MM.1S (cell line): Measurements from ENCODE around the gene IFT122.
"Not testable (repeated sequence)": the region's sequence is repeated elsewhere in the genome, so short reads cannot be mapped to it uniquely, and the experiment has no call there.

ENCODE experiments used
- DNase-seq: peaks from one replicate; pipeline ENCODE4 v3.0.0-alpha.2; 2015
- H2AFZ ChIP-seq: fragments of 300-600 bp; sonication (generic); 2 replicates; pipeline ENCODE4 v1.6.0; 2016; ENCODE audit warnings: antibody characterized with exemption, low read length
- H3F3A ChIP-seq: fragments of 300-600 bp; sonication (generic); 2 replicates; pipeline ENCODE4 v1.6.1; 2016; ENCODE audit warnings: mild to moderate bottlenecking, antibody characterized with exemption, low read length, moderate library complexity, mixed read lengths; ENCODE audit not compliant: insufficient read depth
- H3K27ac ChIP-seq: fragments of 300-600 bp; sonication (generic); 2 replicates; pipeline ENCODE4 v1.5.1; 2016; ENCODE audit warnings: mild to moderate bottlenecking, low read length
- H3K27me3 ChIP-seq: fragments of 300-600 bp; sonication (generic); replicated peaks from 2 replicates; pipeline ENCODE4 v1.6.0; 2016; ENCODE audit warnings: low read length; ENCODE audit not compliant: insufficient read depth
- H3K36me3 ChIP-seq: fragments of 300-600 bp; sonication (generic); replicated peaks from 2 replicates; pipeline ENCODE4 v1.6.1; 2016; ENCODE audit warnings: mild to moderate bottlenecking, low read length, mixed read lengths; ENCODE audit not compliant: insufficient read depth
- H3K4me1 ChIP-seq: fragments of 300-600 bp; sonication (generic); 2 replicates; pipeline ENCODE4 v1.6.1; 2016; ENCODE audit warnings: low read length, mixed read lengths
- H3K4me2 ChIP-seq: fragments of 300-600 bp; sonication (generic); 2 replicates; pipeline ENCODE4 v1.6.0; 2016; ENCODE audit warnings: low read depth, low read length
- H3K4me3 ChIP-seq: fragments of 300-600 bp; sonication (generic); 2 replicates; pipeline ENCODE4 v1.5.1; 2016; ENCODE audit warnings: low read length, mixed read lengths
- H3K79me2 ChIP-seq: fragments of 300-600 bp; sonication (generic); 2 replicates; pipeline ENCODE4 v1.6.1; 2016; ENCODE audit warnings: mixed run types, low read length, mixed read lengths
- H3K9ac ChIP-seq: fragments of 300-600 bp; sonication (generic); 2 replicates; pipeline ENCODE4 v1.6.1; 2016; ENCODE audit warnings: low read length, mixed read lengths
- H3K9me2 ChIP-seq: fragments of 300-600 bp; sonication (generic); replicated peaks from 2 replicates; pipeline ENCODE4 v1.6.1; 2016; ENCODE audit warnings: mild to moderate bottlenecking, low read length, mixed read lengths; ENCODE audit not compliant: insufficient read depth
- H3K9me3 ChIP-seq: fragments of 300-600 bp; sonication (generic); replicated peaks from 2 replicates; pipeline ENCODE4 v1.6.1; 2016; ENCODE audit warnings: mild to moderate bottlenecking, low read length, mixed read lengths; ENCODE audit not compliant: insufficient read depth
- H4K20me1 ChIP-seq: fragments of 300-600 bp; sonication (generic); 2 replicates; pipeline ENCODE4 v1.6.1; 2016; ENCODE audit warnings: mild to moderate bottlenecking, low read length, moderate library complexity, mixed read lengths; ENCODE audit not compliant: insufficient read depth
- CTCF ChIP-seq: fragments of 300-600 bp; sonication (generic); IDR thresholded peaks from 2 replicates; pipeline ENCODE4 v1.5.1; 2016; ENCODE audit warnings: antibody characterized with exemption, low read length, mixed read lengths
- EZH2 ChIP-seq: fragments of 300-600 bp; sonication (generic); optimal IDR thresholded peaks from 2 replicates; pipeline ENCODE3; 2017; ENCODE audit warnings: low read depth, mild to moderate bottlenecking, antibody characterized with exemption, low read length, mixed read lengths
- EZH2phosphoT487 ChIP-seq: fragments of 300-600 bp; sonication (generic); IDR thresholded peaks from 2 replicates; pipeline ENCODE4 v1.6.1; 2018; ENCODE audit warnings: antibody characterized with exemption, low read length

Gene IFT122

GRCh38 chr3:129412542-129413198, 27.4 kb upstream of the IFT122 start:
- Histone ChIP-seq H3F3A (no peaks in the 10 kb centered on the region), H3K9me3 (no peaks in the 10 kb centered on the region), H3K4me1 (no peaks in the 10 kb centered on the region), H3K4me3 (no peak overlapping the region), H3K27ac (no peak overlapping the region), H3K9me2 (no peaks in the 10 kb centered on the region), H3K36me3 (no peaks in the 10 kb centered on the region), H3K79me2 (no peaks in the 10 kb centered on the region), H3K4me2 (no peak overlapping the region), H3K27me3 (no peaks in the 10 kb centered on the region), H4K20me1 (no peaks in the 10 kb centered on the region), H3K9ac (no peak overlapping the region), H2AFZ (no peak overlapping the region)
- DNase-seq, result no peak
- TF ChIP-seq CTCF (no peak), EZH2phosphoT487 (no peak), EZH2 (no peak)

DNA sequence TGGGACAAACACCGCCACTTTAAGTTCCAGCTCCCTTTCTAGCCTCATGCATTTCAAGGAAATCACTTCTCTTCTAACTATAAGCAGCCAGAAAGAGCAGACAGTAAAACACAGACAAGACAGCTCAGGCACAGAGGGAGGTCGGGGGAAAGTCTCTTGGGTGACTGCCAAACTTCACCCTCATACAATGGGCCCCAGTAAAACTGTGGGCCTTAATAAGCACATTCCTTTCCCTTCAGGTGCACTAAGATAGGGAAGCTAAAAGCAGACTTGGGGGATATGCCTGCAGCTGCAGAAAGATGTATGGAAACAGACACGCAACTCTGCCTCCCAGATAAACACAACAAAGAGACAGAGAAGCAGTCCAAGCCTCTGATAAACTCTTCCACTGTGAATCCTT, 26.8 kb upstream of the IFT122 start:
- not testable (repeated sequence) for H3K27me3 ChIP-seq, H3K9me2 ChIP-seq, H2AFZ ChIP-seq, H3K9ac ChIP-seq, DNase-seq, H3K79me2 ChIP-seq, H3K27ac ChIP-seq, H3K4me1 ChIP-seq, H3K4me2 ChIP-seq, H3K4me3 ChIP-seq, H3F3A ChIP-seq, H3K9me3 ChIP-seq, H4K20me1 ChIP-seq, H3K36me3 ChIP-seq

DNA sequence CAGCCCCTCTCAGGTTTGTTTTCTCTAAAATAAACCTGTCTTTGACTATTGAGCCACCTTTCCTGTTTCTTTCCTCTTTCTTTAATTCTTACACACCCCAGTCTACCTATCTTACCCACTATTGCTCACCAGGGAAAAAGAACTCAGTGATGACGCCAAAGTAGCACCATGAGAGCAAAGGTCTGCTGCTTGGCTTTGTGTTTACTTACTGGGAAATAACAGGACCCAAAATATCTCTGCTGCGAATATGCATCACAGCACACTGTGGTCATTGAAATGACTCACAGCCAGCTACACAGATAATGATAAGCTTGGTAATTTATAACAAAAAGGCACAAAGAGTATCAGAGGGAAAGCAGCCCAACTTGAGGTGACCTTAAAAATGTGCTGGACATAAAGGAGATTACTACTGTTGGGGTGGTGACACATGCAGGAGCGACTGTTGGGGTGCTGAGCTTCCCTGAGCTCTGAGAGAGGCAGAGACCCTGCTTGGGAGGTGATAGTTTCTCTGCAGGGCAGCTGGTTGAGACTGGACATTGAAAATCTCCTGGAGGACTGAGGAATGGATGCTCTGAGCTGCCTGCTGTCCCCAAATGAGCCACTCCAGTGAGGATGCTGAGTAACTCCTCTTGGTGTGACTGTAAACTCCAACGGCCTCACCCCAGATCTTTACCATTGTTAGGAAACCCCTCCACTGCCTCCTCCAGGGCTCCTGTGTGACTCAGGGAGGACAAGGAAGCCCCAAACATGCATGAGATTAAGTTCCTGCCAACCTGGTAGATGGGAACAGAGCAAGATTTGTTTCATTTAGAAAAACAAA, 26.1 kb upstream of the IFT122 start:
- Histone ChIP-seq H3K4me2 (no peak overlapping the region), H3K79me2 (no peaks in the 10 kb centered on the region), H3K27ac (no peak overlapping the region), H2AFZ (no peak overlapping the region), H3K4me3 (no peak overlapping the region), H4K20me1 (no peaks in the 10 kb centered on the region), H3K9me2 (no peaks in the 10 kb centered on the region), H3K9ac (no peak overlapping the region), H3K27me3 (no peaks in the 10 kb centered on the region), H3K9me3 (no peaks in the 10 kb centered on the region), H3K4me1 (no peaks in the 10 kb centered on the region), H3F3A (no peaks in the 10 kb centered on the region), H3K36me3 (no peaks in the 10 kb centered on the region)
- DNase-seq, result no peak
- TF ChIP-seq EZH2phosphoT487 (no peak), EZH2 (no peak), CTCF (no peak)

- Histone ChIP-seq H2AFZ (no peak overlapping the region), H3K27ac (no peak overlapping the region), H3K4me3 (no peak overlapping the region), H3K36me3 (no peaks in the 10 kb centered on the region), H3K9me3 (no peaks in the 10 kb centered on the region), H3K9me2 (no peaks in the 10 kb centered on the region), H3F3A (no peaks in the 10 kb centered on the region), H3K9ac (no peak overlapping the region), H3K27me3 (no peaks in the 10 kb centered on the region), H3K4me2 (no peak overlapping the region), H3K4me1 (no peaks in the 10 kb centered on the region), H4K20me1 (no peaks in the 10 kb centered on the region), H3K79me2 (no peaks in the 10 kb centered on the region)
- DNase-seq, result no peak
- TF ChIP-seq CTCF, result no peak
- TF ChIP-seq EZH2, result no peak
- TF ChIP-seq EZH2phosphoT487, result no peak
Measured at GRCh38 chr3:129415378-129415777, 24.6 kb upstream of the IFT122 start.
